ENCODE measurements around the gene ZBTB24.
"Not testable (repeated sequence)": the region's sequence is repeated elsewhere in the genome, so short reads cannot be mapped to it uniquely, and the experiment has no call there.

Gene ZBTB24

DNA sequence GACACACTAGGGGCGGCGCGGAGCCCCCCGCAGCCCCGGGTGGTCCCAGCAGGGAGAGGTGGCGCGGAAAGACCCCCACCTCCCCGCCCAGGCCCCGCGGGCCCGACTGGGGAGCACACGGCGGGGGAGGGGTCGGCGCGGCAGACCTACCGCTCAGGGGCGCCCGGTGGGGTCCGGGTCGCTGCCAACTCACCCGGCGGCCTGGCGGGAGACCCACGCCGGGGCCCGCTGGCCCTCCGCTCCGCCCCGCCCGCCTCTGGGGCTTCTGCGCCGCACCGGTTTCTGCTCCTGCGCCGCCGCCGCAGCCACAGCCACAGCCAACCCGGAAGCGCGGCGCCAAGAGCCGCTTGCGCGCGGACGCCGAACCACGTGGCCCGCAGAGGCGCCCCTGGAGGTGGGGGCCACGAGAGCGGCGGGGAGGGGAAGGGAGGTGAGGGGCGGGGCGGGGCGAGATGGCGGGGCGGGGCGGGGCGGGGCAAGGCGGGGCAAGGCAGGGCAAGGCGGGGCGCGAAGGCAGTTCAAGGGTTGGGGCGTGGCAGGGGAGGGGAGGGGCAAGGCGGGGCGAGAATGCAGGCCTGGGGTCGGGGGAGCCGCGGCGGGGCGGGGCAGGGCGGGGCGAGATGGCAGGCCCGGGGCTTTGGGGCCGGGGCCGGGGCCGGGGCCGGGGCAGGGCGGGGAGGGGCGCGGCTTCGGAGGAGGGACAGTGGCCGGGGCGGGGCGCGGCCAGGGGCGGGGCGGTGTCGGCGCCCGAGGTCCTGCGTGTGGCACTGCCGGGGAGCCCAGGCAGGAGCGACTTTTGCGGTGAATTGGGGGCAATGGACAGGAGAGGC, at the start of gene ZBTB24:
Gene ZBTB24 (minus strand): TSS at position 315 of the 830 bp plus-strand sequence. CDS start 1,193 bp downstream, outside the sequence.
- Histone ChIP-seq H3K4me3 (ENCODE audit: low read length) (peak within 1 kb of the TSS; percentile 48), H3K36me3 (ENCODE audit: control insufficient read depth, insufficient read depth, low read length) (no peaks in the 10 kb centered on the region), H3K9ac (ENCODE audit: low read length) (peak within 1 kb of the TSS; percentile 54), H3K4me1 (ENCODE audit: control insufficient read depth, insufficient read depth, low read length) (peaks cover 32% of the 10 kb centered on the region), H3K27me3 (ENCODE audit: control insufficient read depth, insufficient read depth, low read length) (no peaks in the 10 kb centered on the region), H3K9me3 (ENCODE audit: control insufficient read depth, low read length) (no peaks in the 10 kb centered on the region)

- Histone ChIP-seq H3K4me3 (ENCODE audit: low read length) (no peak overlapping the region), H3K27me3 (ENCODE audit: control insufficient read depth, insufficient read depth, low read length) (no peaks in the 10 kb centered on the region), H3K4me1 (ENCODE audit: control insufficient read depth, insufficient read depth, low read length) (no peaks in the 10 kb centered on the region), H3K36me3 (ENCODE audit: control insufficient read depth, insufficient read depth, low read length) (no peaks in the 10 kb centered on the region), H3K9me3 (ENCODE audit: control insufficient read depth, low read length) (no peaks in the 10 kb centered on the region), H3K9ac (ENCODE audit: low read length) (no peak overlapping the region)
Measured at GRCh38 chr6:109531446-109531845, 48.4 kb upstream of the ZBTB24 start.

- Histone ChIP-seq H3K9ac (ENCODE audit: low read length) (no peak overlapping the region), H3K4me1 (ENCODE audit: control insufficient read depth, insufficient read depth, low read length) (no peaks in the 10 kb centered on the region), H3K36me3 (ENCODE audit: control insufficient read depth, insufficient read depth, low read length) (no peaks in the 10 kb centered on the region), H3K9me3 (ENCODE audit: control insufficient read depth, low read length) (no peaks in the 10 kb centered on the region), H3K27me3 (ENCODE audit: control insufficient read depth, insufficient read depth, low read length) (no peaks in the 10 kb centered on the region), H3K4me3 (ENCODE audit: low read length) (no peak overlapping the region)
Measured at GRCh38 chr6:109527989-109528388, 45.0 kb upstream of the ZBTB24 start.

- Histone ChIP-seq H3K4me3 (ENCODE audit: low read length) (no peak overlapping the region), H3K9ac (ENCODE audit: low read length) (no peak overlapping the region), H3K27me3 (ENCODE audit: control insufficient read depth, insufficient read depth, low read length) (no peaks in the 10 kb centered on the region), H3K36me3 (ENCODE audit: control insufficient read depth, insufficient read depth, low read length) (no peaks in the 10 kb centered on the region), H3K9me3 (ENCODE audit: control insufficient read depth, low read length) (no peaks in the 10 kb centered on the region), H3K4me1 (ENCODE audit: control insufficient read depth, insufficient read depth, low read length) (no peaks in the 10 kb centered on the region)
Measured at GRCh38 chr6:109526905-109527628, 44.0 kb upstream of the ZBTB24 start.

- Histone ChIP-seq H3K9ac (ENCODE audit: low read length) (no peak overlapping the region), H3K4me1 (ENCODE audit: control insufficient read depth, insufficient read depth, low read length) (no peaks in the 10 kb centered on the region), H3K27me3 (ENCODE audit: control insufficient read depth, insufficient read depth, low read length) (no peaks in the 10 kb centered on the region), H3K9me3 (ENCODE audit: control insufficient read depth, low read length) (no peaks in the 10 kb centered on the region), H3K4me3 (ENCODE audit: low read length) (no peak overlapping the region), H3K36me3 (ENCODE audit: control insufficient read depth, insufficient read depth, low read length) (no peaks in the 10 kb centered on the region)
Measured at GRCh38 chr6:109524129-109524528, 41.1 kb upstream of the ZBTB24 start.

- Histone ChIP-seq H3K4me1 (ENCODE audit: control insufficient read depth, insufficient read depth, low read length) (no peaks in the 10 kb centered on the region), H3K4me3 (ENCODE audit: low read length) (no peak overlapping the region), H3K9me3 (ENCODE audit: control insufficient read depth, low read length) (no peaks in the 10 kb centered on the region), H3K36me3 (ENCODE audit: control insufficient read depth, insufficient read depth, low read length) (no peaks in the 10 kb centered on the region), H3K9ac (ENCODE audit: low read length) (no peak overlapping the region), H3K27me3 (ENCODE audit: control insufficient read depth, insufficient read depth, low read length) (no peaks in the 10 kb centered on the region)
Measured at GRCh38 chr6:109523478-109523877, 40.5 kb upstream of the ZBTB24 start.

- H3K9ac ChIP-seq (ENCODE audit: low read length): no peak overlapping the region
- H3K4me1 ChIP-seq (ENCODE audit: control insufficient read depth, insufficient read depth, low read length): no peaks in the 10 kb centered on the region
- H3K27me3 ChIP-seq (ENCODE audit: control insufficient read depth, insufficient read depth, low read length): no peaks in the 10 kb centered on the region
- no peaks in the 10 kb centered on the region for H3K9me3 ChIP-seq (ENCODE audit: control insufficient read depth, low read length)
- no peaks in the 10 kb centered on the region for H3K36me3 ChIP-seq (ENCODE audit: control insufficient read depth, insufficient read depth, low read length)
- H3K4me3 ChIP-seq (ENCODE audit: low read length): no peak overlapping the region
Measured at GRCh38 chr6:109521080-109521479, 38.1 kb upstream of the ZBTB24 start.

DNA sequence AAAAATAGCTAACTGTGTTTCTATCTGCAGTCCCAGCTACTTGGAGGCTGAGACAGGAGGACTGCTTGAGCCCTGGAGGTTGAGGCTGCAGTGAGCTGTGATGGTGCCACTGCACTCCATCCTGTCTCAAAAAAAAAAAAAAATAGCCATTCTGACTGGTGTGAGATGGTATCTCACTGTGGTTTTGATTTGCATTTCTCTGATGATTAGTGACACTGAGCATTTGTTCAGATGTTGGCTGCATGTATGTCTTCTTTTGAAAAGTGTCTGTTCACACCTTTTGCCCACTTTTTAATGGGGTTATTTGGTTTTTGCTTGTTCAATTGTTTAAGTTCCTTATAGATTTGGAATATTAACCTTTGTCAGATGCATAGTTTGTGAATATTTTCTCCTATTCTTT, 36.6 kb upstream of the ZBTB24 start:
- H3K27me3 ChIP-seq (ENCODE audit: control insufficient read depth, insufficient read depth, low read length); H3K9ac ChIP-seq (ENCODE audit: low read length); H3K36me3 ChIP-seq (ENCODE audit: control insufficient read depth, insufficient read depth, low read length); H3K4me3 ChIP-seq (ENCODE audit: low read length); H3K9me3 ChIP-seq (ENCODE audit: control insufficient read depth, low read length); H3K4me1 ChIP-seq (ENCODE audit: control insufficient read depth, insufficient read depth, low read length): not testable (repeated sequence)

DNA sequence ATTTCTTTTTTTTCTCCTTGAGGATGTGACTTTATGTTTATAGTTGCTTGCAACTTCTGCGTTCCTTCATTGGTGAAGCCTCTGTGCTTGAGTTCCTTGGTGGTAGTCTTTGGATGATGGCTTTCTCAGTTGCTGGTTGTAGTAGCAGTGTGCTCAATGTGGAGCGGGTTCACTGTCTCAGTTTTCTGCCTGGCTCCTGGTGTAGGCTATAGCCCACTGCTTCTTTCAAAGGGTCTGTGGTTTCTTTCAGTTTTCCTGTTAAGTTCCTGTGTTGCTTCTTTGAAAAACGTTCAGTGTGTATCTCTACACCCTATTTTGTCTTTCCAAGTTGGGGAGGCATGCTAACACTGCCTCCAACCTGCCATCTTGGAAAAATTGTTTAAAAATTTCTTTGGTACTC, 33.9 kb upstream of the ZBTB24 start:
- no peaks in the 10 kb centered on the region for H3K4me1 ChIP-seq (ENCODE audit: control insufficient read depth, insufficient read depth, low read length)
- H3K9ac ChIP-seq (ENCODE audit: low read length): no peak overlapping the region
- no peaks in the 10 kb centered on the region for H3K27me3 ChIP-seq (ENCODE audit: control insufficient read depth, insufficient read depth, low read length)
- H3K4me3 ChIP-seq (ENCODE audit: low read length): no peak overlapping the region
- H3K9me3 ChIP-seq (ENCODE audit: control insufficient read depth, low read length): no peaks in the 10 kb centered on the region
- H3K36me3 ChIP-seq (ENCODE audit: control insufficient read depth, insufficient read depth, low read length): no peaks in the 10 kb centered on the region

DNA sequence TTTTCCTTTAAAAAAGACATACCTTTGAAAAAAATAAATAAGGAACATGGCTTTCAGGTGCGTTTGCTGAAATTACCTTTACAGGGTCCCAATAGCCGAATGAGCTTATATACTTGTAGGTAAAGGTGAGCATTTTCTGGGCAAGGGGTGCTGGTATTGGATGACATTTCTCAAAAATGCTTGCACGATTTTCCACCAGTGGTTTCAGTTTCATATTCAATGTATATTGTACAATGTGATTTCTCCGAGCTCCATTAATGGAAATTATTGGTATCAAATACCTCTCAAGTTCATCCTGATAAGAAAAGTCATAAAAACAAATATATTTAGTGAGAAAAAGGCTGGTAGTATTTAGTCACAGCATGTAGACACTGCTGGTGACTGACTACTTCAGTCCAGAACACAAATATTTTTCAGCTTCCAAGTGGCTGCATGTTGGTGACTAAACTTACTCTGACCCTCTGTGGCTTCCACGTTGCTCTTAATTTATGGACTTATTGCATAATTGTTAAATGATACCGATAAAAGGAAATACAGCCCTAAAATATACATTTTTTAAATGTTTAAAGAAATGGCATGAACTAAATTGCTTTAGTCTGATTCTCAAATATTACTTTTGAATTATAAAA, 32.9 kb upstream of the ZBTB24 start:
- no peak overlapping the region for H3K4me3 ChIP-seq (ENCODE audit: low read length)
- H3K36me3 ChIP-seq (ENCODE audit: control insufficient read depth, insufficient read depth, low read length): no peaks in the 10 kb centered on the region
- no peak overlapping the region for H3K9ac ChIP-seq (ENCODE audit: low read length)
- no peaks in the 10 kb centered on the region for H3K9me3 ChIP-seq (ENCODE audit: control insufficient read depth, low read length)
- H3K4me1 ChIP-seq (ENCODE audit: control insufficient read depth, insufficient read depth, low read length): no peaks in the 10 kb centered on the region
- no peaks in the 10 kb centered on the region for H3K27me3 ChIP-seq (ENCODE audit: control insufficient read depth, insufficient read depth, low read length)

GRCh38 chr6:109514946-109515345, 31.9 kb upstream of the ZBTB24 start:
- no peak overlapping the region for H3K9ac ChIP-seq (ENCODE audit: low read length)
- no peaks in the 10 kb centered on the region for H3K36me3 ChIP-seq (ENCODE audit: control insufficient read depth, insufficient read depth, low read length)
- no peak overlapping the region for H3K4me3 ChIP-seq (ENCODE audit: low read length)
- no peaks in the 10 kb centered on the region for H3K27me3 ChIP-seq (ENCODE audit: control insufficient read depth, insufficient read depth, low read length)
- H3K9me3 ChIP-seq (ENCODE audit: control insufficient read depth, low read length): no peaks in the 10 kb centered on the region
- H3K4me1 ChIP-seq (ENCODE audit: control insufficient read depth, insufficient read depth, low read length): no peaks in the 10 kb centered on the region

- Histone ChIP-seq H3K9me3 (ENCODE audit: control insufficient read depth, low read length) (no peaks in the 10 kb centered on the region), H3K9ac (ENCODE audit: low read length) (no peak overlapping the region), H3K36me3 (ENCODE audit: control insufficient read depth, insufficient read depth, low read length) (no peaks in the 10 kb centered on the region), H3K4me1 (ENCODE audit: control insufficient read depth, insufficient read depth, low read length) (no peaks in the 10 kb centered on the region), H3K27me3 (ENCODE audit: control insufficient read depth, insufficient read depth, low read length) (no peaks in the 10 kb centered on the region), H3K4me3 (ENCODE audit: low read length) (no peak overlapping the region)
Measured at GRCh38 chr6:109513571-109514071, 30.6 kb upstream of the ZBTB24 start.
